ENCODE data around the gene TMEM255A. TPM values are rescaled to one million over a fixed set of nuclear protein-coding genes. Genes with fewer than 3 reads are reported as not detected.
"Not testable (repeated sequence)": the region's sequence is repeated elsewhere in the genome, so short reads cannot be mapped to it uniquely, and the experiment has no call there.

TMEM255A gene
- 1 to 10 TPM in 1 of 4 donors, not detected in 3; 1.5 TPM for total RNA-seq

- no peaks in the 10 kb centered on the region for H3K27me3 ChIP-seq
- DNase-seq, result peak in 1 of 3 donors; percentile 48
- peaks cover 0 to 7% (median 0%) of the 10 kb centered on the region in 4 donors for H3K4me1 ChIP-seq
- TF ChIP-seq CTCF (IDR thresholded peaks at IDR 0.05) (no peak), POLR2A (IDR thresholded peaks at IDR 0.05) (no peak)
- no peaks in the 10 kb centered on the region for H3K36me3 ChIP-seq
- H3K4me3 ChIP-seq, result peak within 1 kb of the TSS; percentile 35 to 49 (median 40)
- no peaks in the 10 kb centered on the region for H3K9me3 ChIP-seq
- no peak within 1 kb of the TSS for H3K27ac ChIP-seq
These were observed at the start of gene TMEM255A for GRCh38 chrX:120310861-120311726. Gene TMEM255A, minus strand, starts transcription at chrX:120311461. Its CDS starts 152 bp downstream, at chrX:120311309.

- Histone ChIP-seq H3K4me1 (no peaks in the 10 kb centered on the region), H3K9me3 (no peaks in the 10 kb centered on the region), H3K4me3 (no peak overlapping the region), H3K27ac (no peak overlapping the region), H3K27me3 (no peaks in the 10 kb centered on the region), H3K36me3 (no peaks in the 10 kb centered on the region)
- no peak for DNase-seq
- TF ChIP-seq POLR2A (IDR thresholded peaks at IDR 0.05) (no peak), CTCF (IDR thresholded peaks at IDR 0.05) (no peak)
These were observed 47.6 kb upstream of the TMEM255A start for GRCh38 chrX:120358737-120359456.

GRCh38 chrX:120357186-120357585 is 45.9 kb upstream of the TMEM255A start:
- TF ChIP-seq POLR2A (IDR thresholded peaks at IDR 0.05) (no peak), CTCF (IDR thresholded peaks at IDR 0.05) (no peak)
- Histone ChIP-seq H3K27me3 (no peaks in the 10 kb centered on the region), H3K4me1 (no peaks in the 10 kb centered on the region), H3K9me3 (no peaks in the 10 kb centered on the region), H3K27ac (no peak overlapping the region), H3K36me3 (no peaks in the 10 kb centered on the region), H3K4me3 (no peak overlapping the region)
- DNase-seq, result no peak

GRCh38 chrX:120356084-120356483 is 44.8 kb upstream of the TMEM255A start:
- H3K36me3 ChIP-seq, result no peaks in the 10 kb centered on the region
- TF ChIP-seq CTCF (IDR thresholded peaks at IDR 0.05) (no peak), POLR2A (IDR thresholded peaks at IDR 0.05) (no peak)
- H3K27ac ChIP-seq, result no peak overlapping the region
- no peaks in the 10 kb centered on the region for H3K9me3 ChIP-seq
- no peak for DNase-seq
- no peak overlapping the region for H3K4me3 ChIP-seq
- no peaks in the 10 kb centered on the region for H3K27me3 ChIP-seq
- no peaks in the 10 kb centered on the region for H3K4me1 ChIP-seq

- Histone ChIP-seq H3K27ac (no peak overlapping the region), H3K27me3 (no peaks in the 10 kb centered on the region), H3K4me1 (no peaks in the 10 kb centered on the region), H3K9me3 (no peaks in the 10 kb centered on the region), H3K36me3 (no peaks in the 10 kb centered on the region), H3K4me3 (no peak overlapping the region)
- DNase-seq, result no peak
- TF ChIP-seq POLR2A (IDR thresholded peaks at IDR 0.05) (no peak), CTCF (IDR thresholded peaks at IDR 0.05) (no peak)
These were observed 39.3 kb upstream of the TMEM255A start for GRCh38 chrX:120350450-120351138.

- not testable (repeated sequence) for H3K4me3 ChIP-seq, H3K27ac ChIP-seq, H3K4me1 ChIP-seq, H3K9me3 ChIP-seq, H3K27me3 ChIP-seq, H3K36me3 ChIP-seq, DNase-seq
These were observed 33.3 kb upstream of the TMEM255A start for GRCh38 chrX:120344566-120344965.
